Measurements from ENCODE around the gene TBC1D3D.
"Not testable (repeated sequence)": the region's sequence is repeated elsewhere in the genome, so short reads cannot be mapped to it uniquely, and the experiment has no call there.

Gene TBC1D3D

DNA sequence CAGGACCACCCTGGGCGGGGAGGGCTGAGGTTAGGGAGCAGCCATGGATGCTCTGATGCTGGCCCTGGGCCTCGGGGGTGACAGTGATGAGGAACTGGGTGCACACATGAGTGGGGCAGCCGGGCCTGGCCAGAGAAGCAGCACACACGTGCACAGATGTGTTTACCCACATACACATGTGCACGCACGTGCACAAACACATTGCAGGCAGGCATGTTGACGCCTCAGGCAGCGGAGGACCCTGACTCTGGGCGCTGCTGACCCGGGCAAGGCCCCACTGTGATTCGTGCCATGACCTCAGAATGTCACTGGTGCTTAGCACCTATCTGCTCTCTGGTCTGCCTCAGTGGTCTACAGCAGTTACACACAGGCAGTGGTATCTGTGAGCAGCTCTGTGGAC lies at the start of gene TBC1D3D:
TSS of gene TBC1D3D (plus strand) at position 301 of the 400 bp plus-strand sequence. CDS start 1,585 bp downstream, outside the sequence.
- not testable (repeated sequence) for DNase-seq

GRCh38 chr17:37988960-37989359 lies 14.8 kb upstream of the TBC1D3D start, which contains the start of gene TBC1D3L:
Gene TBC1D3L (minus strand): TSS chr17:37989060. CDS start chr17:37987520, 1,540 bp downstream.
- not testable (repeated sequence) for DNase-seq

Measured in NCI-H748 treated with DMSO at 0.1 percent for 48 hours (cell line).